Sciatic nerve (tissue), 2 donors: ENCODE measurements around the gene WDR91. TPM values are rescaled to one million over a fixed set of nuclear protein-coding genes. Genes with fewer than 3 reads are reported as not detected.
A peak's percentile ranks its signal among the peaks of the same experiment; 100 is the strongest.
"Not testable (repeated sequence)": the region's sequence is repeated elsewhere in the genome, so short reads cannot be mapped to it uniquely, and the experiment has no call there.

Experiments
- ATAC-seq: fragments of 200-7000 bp; cut with Tn5 transposase; one replicate; pipeline ENCODE4 v1.9.1; 2020; ENCODE audit warnings: mild to moderate bottlenecking, moderate library complexity
- DNase-seq: peaks from one replicate; pipeline ENCODE4 v3.0.0-alpha.2; 2020; ENCODE audit warnings: low spot score
- intact Hi-C: fragments of 100-400 bp; cut with DNase I; formaldehyde crosslinking; loops from one replicate; pipeline ENCODE4 v1.14.2; 2022
- total RNA-seq: library from RNA; stranded (reverse); fragmentation: NEBNext Ultra II Directional; extraction: Animal tissue kit (Norgen Biotek cat#: 25700); gene quantifications from one replicate; pipeline ENCODE4 v1.2.1, GENCODE V29; 2021
- donor health status: DM: no; HTN: no; CAD: no.
- donor health status: DM: no; HTN: no; CAD: no.

Gene WDR91
- total RNA-seq, 1 donor from 2014 or later = 32.7 TPM

DNA sequence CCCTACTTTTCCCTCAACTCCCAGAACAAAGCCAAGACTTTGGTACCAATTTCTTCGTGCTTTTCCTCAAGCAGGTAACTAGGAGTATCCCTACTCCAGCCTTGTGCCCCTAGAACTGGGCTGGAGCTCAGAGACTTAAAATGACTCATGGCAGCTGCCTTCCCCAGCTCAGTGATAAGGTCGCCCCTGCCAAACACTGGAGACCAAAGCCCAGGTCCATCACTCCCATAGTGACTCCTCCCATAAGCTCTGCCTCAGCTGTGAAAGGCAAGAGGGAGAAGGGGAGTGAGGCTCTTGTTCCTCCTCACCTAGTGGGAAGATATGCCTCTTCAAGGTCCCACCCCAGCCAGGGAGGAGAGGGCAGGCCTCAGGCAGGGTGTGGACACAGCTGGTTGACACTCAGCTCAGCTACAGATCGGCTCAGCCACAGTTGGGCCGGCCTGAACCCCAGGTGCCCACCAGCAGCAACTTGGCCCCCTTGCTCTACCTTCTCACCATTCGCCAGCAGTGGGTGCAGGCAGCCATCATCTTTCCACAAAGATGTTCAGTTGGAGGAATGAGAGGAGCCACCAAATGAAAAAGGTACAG, 27.0 kb downstream of the WDR91 start:
- intact Hi-C loops = no loop called here

DNA sequence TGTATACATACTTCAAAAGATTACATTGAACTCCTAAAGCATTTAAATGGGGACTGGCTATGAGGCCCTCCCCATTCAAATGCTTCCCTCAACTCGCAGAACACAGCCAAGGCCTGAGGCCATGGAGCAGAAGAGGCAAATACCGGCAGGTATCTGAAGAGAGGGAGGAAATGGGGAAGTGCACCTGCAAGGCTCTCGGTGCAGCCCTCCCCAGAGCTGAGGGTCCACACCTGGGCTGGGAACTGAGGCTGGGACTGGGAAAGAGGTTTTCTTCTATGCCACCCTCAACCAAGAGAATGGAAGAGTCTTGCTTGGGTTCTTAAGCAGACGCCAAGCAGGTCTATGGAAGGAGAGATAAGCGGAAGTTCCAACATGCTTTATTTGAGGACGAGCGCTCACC, 27.8 kb downstream of the WDR91 start:
- intact Hi-C loops = no loop called here
- ATAC-seq (no peak), DNase-seq (no peak)

More for the DNA sequence above, 27.0 kb downstream of the WDR91 start:
- ATAC-seq (no peak), DNase-seq (no peak)

DNA sequence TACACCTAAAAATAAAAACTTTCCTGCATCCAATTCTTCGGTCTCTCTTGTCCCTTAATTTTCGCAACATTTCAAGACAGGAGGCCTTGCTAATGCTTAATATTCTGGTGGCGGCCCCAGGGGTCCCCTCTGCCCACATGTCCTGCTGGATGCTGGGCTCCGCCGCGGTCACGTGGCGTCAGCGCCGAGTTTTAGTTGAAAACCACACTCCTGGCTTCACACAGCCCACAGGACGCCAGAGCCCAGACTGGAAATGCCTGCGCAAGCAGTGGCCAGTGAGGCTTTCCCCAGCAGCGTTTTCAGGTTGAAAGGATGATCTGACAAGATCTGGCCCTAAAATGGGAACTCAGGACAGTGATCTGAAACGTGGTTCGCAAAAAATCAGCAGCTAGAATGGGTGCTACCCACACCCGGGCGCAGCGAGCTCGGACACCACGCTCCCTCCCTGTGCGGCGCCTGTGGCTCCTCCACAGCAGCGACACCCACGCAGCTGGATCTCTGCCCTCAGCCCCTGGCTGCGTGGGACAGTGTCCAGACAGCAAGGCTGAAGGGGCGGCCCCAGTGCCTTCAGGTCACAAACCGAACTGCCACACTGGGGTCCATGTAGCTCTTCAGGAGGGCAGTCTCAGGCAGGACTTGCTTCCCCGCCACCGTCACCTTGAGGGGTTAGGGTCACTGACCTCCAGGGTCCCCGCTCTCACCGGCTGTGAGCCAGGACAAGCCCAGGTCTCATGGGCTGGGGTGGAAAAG, 29.2 kb downstream of the WDR91 start:
- ATAC-seq (no peak), DNase-seq (no peak)
- intact Hi-C loops = no loop called here

DNA sequence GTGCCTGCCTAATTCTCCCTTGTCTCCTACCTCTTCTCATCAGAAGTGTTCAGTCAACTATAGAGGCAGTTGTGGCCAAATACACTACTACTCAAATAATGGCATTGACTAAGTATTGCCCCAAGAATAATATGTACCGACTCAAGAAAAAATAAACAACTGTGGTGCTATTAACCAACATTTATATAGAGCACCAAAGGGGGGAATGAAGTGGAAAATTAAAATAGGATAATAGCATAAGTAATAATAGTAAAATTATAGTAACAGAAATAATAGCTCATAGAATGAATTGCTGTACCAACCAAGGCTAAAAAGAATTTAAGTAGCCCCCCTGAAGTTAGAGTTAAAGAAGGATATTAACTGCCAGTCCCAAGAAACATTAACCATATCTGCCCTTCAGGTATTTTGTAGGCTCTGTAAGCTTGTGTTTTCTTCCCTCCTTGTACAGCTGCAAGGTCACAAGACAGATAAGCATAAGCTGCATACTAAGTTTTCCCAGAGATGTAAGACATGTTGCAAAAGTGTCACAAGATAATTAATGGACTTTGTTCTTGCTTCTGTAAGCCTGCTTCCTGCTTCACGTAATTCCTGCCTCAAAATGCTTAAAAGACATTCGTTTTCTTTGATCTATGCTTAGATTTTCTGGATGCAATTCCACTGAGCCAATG, 29.9 kb downstream of the WDR91 start:
- ATAC-seq (no peak), DNase-seq (no peak)
- intact Hi-C loops = no loop called here

DNA sequence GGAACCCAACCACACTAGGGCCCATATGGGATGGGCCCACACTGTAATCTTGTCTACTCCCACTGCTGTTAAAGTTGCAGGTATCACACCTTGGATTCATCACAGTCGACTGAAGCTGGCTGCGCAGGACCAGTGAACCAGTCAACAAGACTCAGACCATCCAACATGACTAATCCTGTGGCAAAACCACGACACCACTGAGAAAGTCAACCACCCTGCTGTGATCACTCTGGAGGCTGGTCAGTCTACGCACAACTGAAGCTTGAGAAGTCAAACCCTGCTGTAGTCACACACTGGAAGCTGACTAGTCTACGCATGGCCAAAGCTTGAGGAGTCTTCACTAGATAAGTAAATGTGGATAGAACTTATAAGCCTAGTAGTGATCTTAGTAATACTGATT, 31.2 kb downstream of the WDR91 start:
- no peak for ATAC-seq
- intact Hi-C loops = no loop called here

DNA sequence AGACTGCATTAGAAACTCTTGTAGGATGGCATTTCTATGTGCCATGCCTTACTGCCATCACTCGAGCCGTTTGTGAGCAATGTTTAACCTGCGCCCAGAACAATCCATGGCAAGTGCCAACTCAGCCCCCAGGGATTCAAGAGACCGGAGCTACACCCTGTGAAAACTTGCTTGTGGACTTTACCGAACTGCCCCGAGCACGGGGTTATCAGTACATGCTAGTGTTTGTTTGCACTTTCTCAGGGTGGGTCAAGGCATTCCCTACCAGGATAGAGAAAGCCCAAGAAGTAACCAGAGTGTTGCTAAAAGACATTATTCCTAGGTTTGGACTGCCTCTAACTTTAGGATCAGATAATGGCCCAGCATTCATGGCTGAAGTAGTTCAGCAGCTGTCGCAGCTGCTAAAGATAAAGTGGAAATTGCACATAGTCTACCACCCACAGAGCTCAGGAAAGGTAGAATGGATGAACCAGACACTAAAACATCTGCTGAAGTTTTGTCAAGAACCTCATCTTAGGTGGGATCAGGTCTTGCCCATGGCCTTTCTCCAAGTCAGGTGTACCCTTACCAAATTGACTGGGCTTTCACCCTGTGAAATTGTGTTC, 31.9 kb downstream of the WDR91 start:
- no peak for ATAC-seq
- intact Hi-C loops = loop anchor here (10.0 kb wide), 1 partner anchor 185 kb away; no protein-coding TSS in a partner anchor
- no peak for DNase-seq

More for the DNA sequence above, 31.2 kb downstream of the WDR91 start:
- no peak for DNase-seq

DNA sequence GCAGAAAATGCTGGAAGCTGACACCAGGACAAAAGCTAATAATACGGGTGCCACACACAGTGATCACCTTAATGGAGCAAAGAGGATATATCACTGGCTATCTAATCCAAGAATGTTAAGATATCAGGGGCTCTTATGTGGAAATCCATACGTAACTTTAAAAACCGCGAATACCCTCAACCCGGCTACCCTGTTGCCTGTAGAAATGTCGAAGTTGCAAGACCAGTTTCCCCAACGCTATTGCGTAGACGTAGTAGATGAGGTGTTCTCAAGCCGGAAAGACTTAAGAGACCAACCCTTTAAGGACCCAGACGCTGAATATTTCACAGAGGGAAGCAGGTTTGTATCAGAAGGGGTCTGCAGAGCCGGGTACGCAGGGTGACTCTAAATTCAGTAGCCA, 33.0 kb downstream of the WDR91 start:
- intact Hi-C loops = loop anchor here (10.0 kb wide), 1 partner anchor 184 kb away; no protein-coding TSS in a partner anchor
- DNase-seq = no peak

DNA sequence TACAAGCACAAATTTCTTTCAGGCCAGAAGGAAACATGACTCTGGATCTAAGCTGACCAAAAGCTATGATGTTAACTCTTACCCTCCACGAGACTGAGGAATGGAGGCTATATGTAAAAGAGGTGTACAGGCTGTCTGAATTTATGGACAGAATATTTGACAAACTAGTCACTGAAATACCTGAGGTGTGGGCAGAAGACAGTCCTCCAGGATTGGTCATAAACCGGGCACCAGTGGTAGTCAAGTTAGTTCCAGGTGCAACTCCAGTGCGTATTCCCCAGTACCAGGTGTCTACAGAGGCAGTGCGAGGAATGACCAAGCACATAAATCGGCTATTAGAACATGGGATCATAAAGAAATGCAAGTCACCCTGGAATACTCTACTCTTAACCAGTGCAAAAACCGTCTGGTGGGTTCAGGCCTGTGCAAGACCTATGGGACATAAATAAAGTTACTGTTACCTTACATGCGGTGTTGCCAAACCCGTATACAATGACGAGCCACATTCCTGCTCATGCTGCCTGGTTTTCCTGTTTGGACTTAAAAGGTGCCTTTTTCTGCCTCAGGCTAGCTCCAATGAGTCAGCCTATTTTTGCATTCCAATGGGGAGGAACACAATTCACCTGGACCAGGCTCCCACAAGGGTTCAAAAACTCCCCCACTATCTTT, 34.2 kb downstream of the WDR91 start:
- intact Hi-C loops = loop anchor here (10.0 kb wide), 1 partner anchor 182 kb away; no protein-coding TSS in a partner anchor
- ATAC-seq (no peak), DNase-seq (no peak)

More for the DNA sequence above, 33.0 kb downstream of the WDR91 start:
- no peak for ATAC-seq

DNA sequence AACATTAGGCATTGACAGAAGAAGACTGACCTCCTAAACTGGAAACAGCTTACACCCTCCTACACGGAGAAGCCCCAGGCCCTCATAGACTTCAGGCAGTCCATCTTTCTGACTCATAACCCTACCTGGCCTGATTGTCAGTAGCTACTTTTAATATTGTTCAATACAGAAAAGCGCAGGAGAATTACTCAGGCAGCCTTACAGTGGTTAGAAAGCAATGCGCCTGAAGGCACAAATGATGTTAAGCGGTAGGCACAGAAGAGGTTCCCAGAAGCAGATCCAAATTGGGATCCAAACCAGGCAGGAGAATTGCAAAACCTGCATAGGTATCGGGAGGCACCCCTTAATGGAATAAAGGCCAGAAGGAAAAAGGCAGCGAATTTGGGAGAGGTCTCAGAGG, 35.4 kb downstream of the WDR91 start:
- DNase-seq (no peak), ATAC-seq (no peak)
- intact Hi-C loops = loop anchor here (10.0 kb wide), 1 partner anchor 181 kb away; no protein-coding TSS in a partner anchor

DNA sequence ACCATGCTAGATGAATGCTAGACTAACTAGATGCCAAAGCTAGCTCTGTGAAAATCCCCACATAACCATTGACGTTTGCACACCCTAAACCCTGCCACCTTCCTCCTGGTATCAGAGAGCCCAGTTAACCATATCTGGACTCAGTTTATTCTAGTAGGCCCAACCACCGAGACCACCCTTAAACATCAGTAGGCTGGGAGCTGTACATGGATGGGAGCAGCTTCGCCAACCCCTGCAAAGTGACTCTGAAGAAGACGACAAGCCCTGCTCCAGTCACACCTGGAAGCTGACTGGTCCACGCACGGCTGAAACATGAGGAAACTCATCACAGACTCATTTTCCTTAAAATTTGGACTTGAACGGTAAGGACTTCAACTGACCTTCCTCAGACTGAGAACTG, 36.4 kb downstream of the WDR91 start:
- intact Hi-C loops = loop anchor here (10.0 kb wide), 1 partner anchor 180 kb away; no protein-coding TSS in a partner anchor
- no peak for ATAC-seq
- no peak for DNase-seq

DNA sequence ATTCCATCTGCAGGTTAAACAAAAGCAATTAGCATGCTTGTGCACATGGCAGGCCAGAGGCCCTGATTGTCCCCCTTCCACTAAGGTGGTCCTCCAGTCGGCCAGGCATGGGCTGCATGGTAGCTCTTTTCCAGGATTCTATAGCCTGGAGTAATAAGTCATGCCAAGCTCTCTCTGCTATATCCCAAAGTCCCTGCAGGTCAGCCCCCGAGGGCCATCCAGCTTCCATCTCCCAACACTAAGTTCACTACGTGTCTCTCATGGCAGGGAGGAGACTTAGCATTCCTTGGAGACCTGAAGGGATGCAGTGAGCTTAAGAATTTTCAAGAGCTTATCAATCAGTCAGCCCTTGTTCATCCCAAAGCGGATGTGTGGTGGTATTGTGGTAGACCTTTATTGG, 37.4 kb downstream of the WDR91 start:
- DNase-seq, ATAC-seq: not testable (repeated sequence)
- intact Hi-C loops = loop anchor here (10.0 kb wide), 1 partner anchor 179 kb away; no protein-coding TSS in a partner anchor

DNA sequence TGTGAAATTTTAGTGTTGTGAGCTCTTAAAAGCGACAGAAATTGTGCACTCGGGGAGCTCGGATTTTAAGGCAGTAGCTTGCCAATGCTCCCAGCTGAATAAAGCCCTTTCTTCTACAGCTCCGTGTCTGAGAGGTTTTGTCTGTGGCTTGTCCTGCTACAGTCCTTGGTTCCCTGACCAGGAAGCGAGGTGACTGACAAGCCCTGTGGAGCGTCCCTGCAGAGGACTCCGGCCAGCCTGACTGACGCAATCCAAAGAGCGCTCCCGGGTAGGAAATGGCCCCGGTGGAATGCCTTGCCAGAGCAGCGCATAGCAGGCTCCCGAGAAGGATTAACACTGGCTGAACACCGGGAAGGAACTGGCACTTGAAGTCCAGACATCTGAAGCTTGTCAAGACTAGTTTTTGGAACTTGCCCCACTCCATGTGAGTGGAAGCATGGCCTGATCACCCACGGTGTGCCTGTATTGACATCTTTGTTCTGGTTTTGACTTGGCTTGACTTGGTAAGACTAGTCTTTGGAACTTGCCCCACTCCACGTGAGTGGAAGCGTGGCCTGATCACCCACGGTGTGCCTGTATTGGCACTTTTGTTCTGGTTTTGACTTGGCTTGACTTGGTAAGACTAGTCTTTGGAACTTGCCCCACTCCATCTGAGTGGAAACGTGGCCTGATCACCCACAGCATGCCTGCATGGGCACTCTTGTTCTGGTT, 39.6 kb downstream of the WDR91 start:
- ATAC-seq = peak; percentile 36
- DNase-seq = not testable (repeated sequence)
- intact Hi-C loops = loop anchor here (10.0 kb wide), 1 partner anchor 177 kb away; no protein-coding TSS in a partner anchor

DNA sequence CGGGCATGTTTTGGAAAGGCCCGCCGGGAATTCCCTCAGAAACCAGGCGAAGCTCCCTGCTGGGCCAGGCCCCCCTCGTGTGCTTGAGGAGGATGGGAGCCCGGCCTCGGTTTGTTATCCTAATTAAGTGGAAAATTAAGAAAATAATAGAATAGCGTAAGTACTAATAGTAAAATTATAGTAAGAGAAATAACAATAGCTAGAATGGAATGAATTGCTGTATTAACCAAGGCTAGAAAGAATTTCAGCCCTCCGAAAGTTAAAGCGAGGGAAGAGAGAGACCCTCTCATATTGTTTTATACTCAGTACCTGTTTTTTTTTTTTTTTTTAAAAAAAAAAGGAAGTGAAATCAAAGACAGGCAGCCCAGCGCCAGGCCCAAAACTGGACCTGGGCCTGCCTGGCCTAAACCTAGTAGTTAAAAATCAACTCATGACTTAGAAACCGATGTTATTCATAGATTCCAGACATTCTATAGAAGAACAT, 40.3 kb downstream of the WDR91 start:
- not testable (repeated sequence) for DNase-seq, ATAC-seq
- intact Hi-C loops = loop anchor here (10.0 kb wide), 1 partner anchor 176 kb away; no protein-coding TSS in a partner anchor

DNA sequence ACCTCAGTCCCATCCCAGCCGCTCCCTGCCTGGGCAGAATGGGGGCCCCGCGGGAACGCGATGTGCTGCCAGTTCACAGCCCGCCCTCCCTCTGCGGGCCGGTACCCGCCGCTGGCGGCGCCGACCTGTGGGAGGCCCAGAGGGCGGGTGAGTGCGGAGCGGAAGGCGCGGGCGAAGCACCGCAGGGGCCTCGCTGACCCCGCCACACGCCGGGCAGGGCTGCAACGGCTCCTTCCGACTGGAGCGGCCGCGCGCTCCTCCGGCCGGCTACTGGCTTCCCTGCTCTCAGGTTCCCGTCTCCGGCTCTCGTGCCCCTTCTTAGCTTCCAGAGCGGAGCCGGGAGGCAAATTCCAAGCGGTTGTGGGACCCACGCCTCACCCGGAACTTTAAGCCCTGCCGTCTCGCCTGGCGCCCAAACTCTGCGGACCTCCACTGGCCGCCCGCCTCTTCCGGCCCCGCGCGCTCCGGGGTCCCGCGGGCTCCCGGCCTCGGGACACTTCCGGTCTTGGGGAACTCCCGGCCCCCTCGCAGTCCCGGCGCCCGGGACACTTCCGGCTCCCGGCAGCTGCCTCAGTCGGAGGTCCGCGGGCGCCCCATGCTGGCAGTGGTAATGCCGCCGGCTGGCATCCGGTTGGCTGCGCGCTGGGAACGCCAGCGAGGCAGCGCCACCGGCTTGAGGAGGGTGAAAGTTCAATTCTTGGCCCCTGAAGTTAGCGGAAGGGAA, 40.9 kb downstream of the WDR91 start, which contains the start of gene CYREN:
Gene CYREN (minus strand): TSS at position 434 of the 724 bp plus-strand sequence. CDS start 1,785 bp downstream, outside the sequence.
- DNase-seq (peak; percentile 97), ATAC-seq (peak; percentile 98)
- intact Hi-C loops = loop anchor here (10.0 kb wide), 1 partner anchor 176 kb away; no protein-coding TSS in a partner anchor

DNA sequence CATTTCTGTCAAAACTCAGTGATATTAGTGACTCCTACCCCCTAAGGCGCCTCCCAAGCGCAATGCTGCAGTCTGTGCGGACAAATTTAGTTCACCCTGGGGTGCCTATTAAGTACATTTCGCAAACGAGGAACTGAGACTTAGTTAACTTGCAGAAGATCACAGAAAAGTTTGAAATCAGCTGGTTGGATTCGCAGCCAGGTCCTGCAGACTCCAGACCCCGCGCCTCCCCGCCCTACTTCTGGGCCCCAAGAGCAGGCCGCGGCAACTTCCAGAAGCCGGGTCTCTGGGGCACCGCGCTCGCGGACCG, 41.4 kb downstream of the WDR91 start:
- intact Hi-C loops = loop anchor here (10.0 kb wide), 1 partner anchor 175 kb away; no protein-coding TSS in a partner anchor
- DNase-seq (no peak), ATAC-seq (no peak)

DNA sequence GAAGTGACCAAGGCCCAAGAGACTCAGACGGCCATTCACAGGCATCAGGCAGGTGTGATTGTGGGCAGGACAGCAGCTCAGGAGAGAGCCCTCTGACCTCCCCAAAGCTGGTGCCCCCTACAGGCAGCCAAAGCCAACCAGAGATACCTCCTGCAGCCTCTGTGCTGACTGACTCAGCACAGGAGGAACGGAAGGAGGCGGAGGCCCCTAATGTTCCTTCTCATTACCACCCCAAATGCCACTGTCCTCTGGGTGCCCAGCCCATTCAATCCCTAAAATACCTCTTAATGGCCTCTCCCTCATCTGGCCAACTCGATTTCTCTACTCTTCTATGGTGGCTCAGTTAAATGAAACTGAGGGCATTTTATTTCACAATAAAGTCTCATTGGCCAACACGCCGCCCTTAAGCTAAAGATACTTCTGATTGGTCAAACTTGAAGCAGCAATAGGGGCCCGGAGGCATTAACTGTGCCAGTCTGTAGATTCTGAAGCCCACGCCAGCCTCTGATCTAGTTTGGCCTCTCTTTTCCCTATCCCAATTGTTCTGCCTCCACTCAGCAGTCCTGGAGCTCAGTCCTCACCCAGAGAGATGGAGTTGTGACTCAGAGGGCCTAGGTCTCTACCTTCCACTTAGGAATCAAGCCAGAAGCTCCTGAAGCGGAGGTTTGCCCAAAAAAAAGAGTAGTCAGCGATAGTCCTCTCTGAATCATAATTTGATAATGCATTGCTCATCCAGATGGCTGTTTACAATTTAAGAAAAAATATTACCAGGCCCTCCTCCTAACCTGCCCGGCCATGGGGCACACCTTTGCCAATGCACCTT, 42.0 kb downstream of the WDR91 start:
- intact Hi-C loops = no loop called here
- no peak for DNase-seq
- ATAC-seq = no peak
